A549 (cell line): ENCODE data around the gene SRP9.

Source experiments
- BHLHE40 ChIP-seq: IDR thresholded peaks from 2 replicates; pipeline ENCODE4 v1.6.1; 2012; ENCODE audit warnings: low read depth, low read length, inconsistent platforms
- CTCF ChIP-seq: fragments of >200 bp; sonication (Bioruptor Twin); formaldehyde crosslinking; IDR thresholded peaks from 3 replicates; pipeline ENCODE4 v1.5.1; 2016
- EP300 ChIP-seq, 2 experiments: fragments of >200 bp; sonication (Bioruptor Twin); formaldehyde crosslinking; IDR thresholded peaks; 2 replicates in 1 of 2; 3 replicates in 1 of 2; pipeline ENCODE4 v1.6.1; 2016 to 2017
- JUNB ChIP-seq: fragments of >200 bp; sonication (Bioruptor Twin); formaldehyde crosslinking; IDR thresholded peaks from 2 replicates; pipeline ENCODE4 v1.6.1; 2016
- MAX ChIP-seq: IDR thresholded peaks from 2 replicates; pipeline ENCODE4 v1.6.1; 2012
- MYC ChIP-seq: IDR thresholded peaks from 2 replicates; pipeline ENCODE4 v1.6.1; 2012; ENCODE audit warnings: mild to moderate bottlenecking, inconsistent platforms, low read length, improper control_type of control experiment, borderline replicate concordance
- NPAS2 ChIP-seq: fragments of 250-450 bp; sonication (Bioruptor Pico); IDR thresholded peaks from 2 replicates; pipeline ENCODE4 v1.8.0; 2022; ENCODE audit warnings: mild to moderate bottlenecking, moderate library complexity, borderline replicate concordance
- POLR2A ChIP-seq: IDR thresholded peaks from 2 replicates; pipeline ENCODE4 v1.6.1; 2012; ENCODE audit warnings: mild to moderate bottlenecking, low read length
- ZC3H11A ChIP-seq: fragments of 450-650 bp; IDR thresholded peaks from 2 replicates; pipeline ENCODE4 v1.6.1; 2014; ENCODE audit warnings: antibody characterized with exemption, mild to moderate bottlenecking
- TF ChIP-seq, protein P1 (sequence below): fragments of 450-650 bp; IDR thresholded peaks from 2 replicates; pipeline ENCODE4 v1.6.1; 2014; ENCODE audit warnings: antibody characterized with exemption

GRCh38 chr1:225830841-225831240 lies 53.2 kb downstream of the SRP9 start:
- TF ChIP-seq CTCF (no peak), ZC3H11A (no peak), NPAS2 (CRISPR knock-in tag) (no peak), EP300 (IDR thresholded peaks at IDR 0.05) (no peak), POLR2A (no peak), MAX (no peak), MYC (no peak), JUNB (no peak), BHLHE40 (no peak)
- TF ChIP-seq, protein P1, sequence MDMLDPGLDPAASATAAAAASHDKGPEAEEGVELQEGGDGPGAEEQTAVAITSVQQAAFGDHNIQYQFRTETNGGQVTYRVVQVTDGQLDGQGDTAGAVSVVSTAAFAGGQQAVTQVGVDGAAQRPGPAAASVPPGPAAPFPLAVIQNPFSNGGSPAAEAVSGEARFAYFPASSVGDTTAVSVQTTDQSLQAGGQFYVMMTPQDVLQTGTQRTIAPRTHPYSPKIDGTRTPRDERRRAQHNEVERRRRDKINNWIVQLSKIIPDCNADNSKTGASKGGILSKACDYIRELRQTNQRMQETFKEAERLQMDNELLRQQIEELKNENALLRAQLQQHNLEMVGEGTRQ, result no peak
